ENCODE data around the gene NDP. TPM values are rescaled to one million over a fixed set of nuclear protein-coding genes. Genes with fewer than 3 reads are reported as not detected.

NDP gene, protein sequence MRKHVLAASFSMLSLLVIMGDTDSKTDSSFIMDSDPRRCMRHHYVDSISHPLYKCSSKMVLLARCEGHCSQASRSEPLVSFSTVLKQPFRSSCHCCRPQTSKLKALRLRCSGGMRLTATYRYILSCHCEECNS
- total RNA-seq, result not detected

- H3K4me3 Mint-ChIP-seq, result peak within 1 kb of the TSS; percentile 65
- no peaks in the 10 kb centered on the region for H3K9me3 Mint-ChIP-seq
- no peak for DNase-seq (ENCODE audit: low spot score)
These were observed at the start of gene NDP for GRCh38 chrX:43973249-43974099. TSS of gene NDP (minus strand) at chrX:43973390. CDS start at chrX:43958645, 14,745 bp downstream.

DNA sequence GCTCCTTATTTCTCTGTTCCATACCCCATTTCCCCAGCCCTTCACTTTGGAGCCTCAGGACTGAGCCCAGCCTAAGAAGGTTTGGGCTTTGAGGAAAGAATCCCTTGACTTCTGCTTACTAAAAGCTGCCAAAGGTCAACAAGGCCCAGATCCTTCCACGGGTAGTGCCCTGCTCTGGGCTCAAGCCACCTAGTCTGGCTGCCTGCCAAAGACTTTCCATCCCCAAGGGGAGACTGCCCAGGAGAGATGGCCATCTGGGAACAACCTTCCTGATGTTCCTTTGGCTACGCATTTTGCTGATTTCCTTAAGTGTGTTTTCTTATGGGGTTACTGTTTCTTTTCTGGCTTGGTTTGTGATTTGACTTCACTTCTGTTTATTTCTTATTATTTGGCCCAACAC lies 49.8 kb upstream of the NDP start:
- Mint-ChIP-seq H3K27ac (no peak overlapping the region), H3K4me1 (ENCODE audit: low read depth in 2 of 2) (peaks cover 17 to 24% of the 10 kb centered on the region in 2 donors), H3K27me3 (peaks cover 0 to 20% of the 10 kb centered on the region in 2 donors), H3K4me3 (no peak overlapping the region), H3K9me3 (no peaks in the 10 kb centered on the region), H3K36me3 (no peaks in the 10 kb centered on the region)
- no peak for DNase-seq (ENCODE audit: low spot score)
- no peak for ATAC-seq

More at GRCh38 chrX:43973249-43974099, at the start of gene NDP:
- Mint-ChIP-seq H3K36me3 (no peaks in the 10 kb centered on the region), H3K27me3 (peaks cover 19 to 44% of the 10 kb centered on the region in 2 donors), H3K27ac (no peak within 1 kb of the TSS), H3K4me1 (ENCODE audit: low read depth in 2 of 2) (peaks cover 5 to 8% of the 10 kb centered on the region in 2 donors)
- ATAC-seq, result no peak

DNA sequence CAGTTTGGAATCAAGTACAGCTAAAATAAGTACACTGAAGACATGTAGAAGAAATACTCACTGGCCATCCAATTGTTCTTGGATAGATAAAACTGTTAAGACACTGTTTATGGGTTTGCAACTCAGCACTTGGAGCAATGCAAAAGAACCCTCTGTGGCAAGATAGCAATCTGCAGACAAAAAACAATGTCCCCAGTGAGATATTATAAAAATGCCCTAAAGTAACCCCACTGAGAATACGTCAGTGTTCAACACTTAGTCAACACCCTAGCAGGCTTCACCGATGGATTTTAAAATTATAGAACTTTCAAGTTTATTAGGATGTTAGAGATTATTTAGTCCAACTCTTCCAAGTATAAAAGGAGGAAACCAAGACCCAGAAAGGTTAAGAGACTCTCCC lies 47.5 kb upstream of the NDP start:
- H3K27me3 Mint-ChIP-seq, result peaks cover 0 to 18% of the 10 kb centered on the region in 2 donors
- H3K9me3 Mint-ChIP-seq, result no peaks in the 10 kb centered on the region
- peaks cover 14 to 23% of the 10 kb centered on the region in 2 donors for H3K4me1 Mint-ChIP-seq (ENCODE audit: low read depth in 2 of 2)
- H3K27ac Mint-ChIP-seq, result no peak overlapping the region
- no peaks in the 10 kb centered on the region for H3K36me3 Mint-ChIP-seq
- no peak for ATAC-seq
- H3K4me3 Mint-ChIP-seq, result no peak overlapping the region
- no peak for DNase-seq (ENCODE audit: low spot score)

- Mint-ChIP-seq H3K9me3 (no peaks in the 10 kb centered on the region), H3K27me3 (peaks cover 0 to 20% of the 10 kb centered on the region in 2 donors)
- peak; percentile 71 to 84 for ATAC-seq
These were observed 46.7 kb upstream of the NDP start for GRCh38 chrX:44019911-44020310.

DNA sequence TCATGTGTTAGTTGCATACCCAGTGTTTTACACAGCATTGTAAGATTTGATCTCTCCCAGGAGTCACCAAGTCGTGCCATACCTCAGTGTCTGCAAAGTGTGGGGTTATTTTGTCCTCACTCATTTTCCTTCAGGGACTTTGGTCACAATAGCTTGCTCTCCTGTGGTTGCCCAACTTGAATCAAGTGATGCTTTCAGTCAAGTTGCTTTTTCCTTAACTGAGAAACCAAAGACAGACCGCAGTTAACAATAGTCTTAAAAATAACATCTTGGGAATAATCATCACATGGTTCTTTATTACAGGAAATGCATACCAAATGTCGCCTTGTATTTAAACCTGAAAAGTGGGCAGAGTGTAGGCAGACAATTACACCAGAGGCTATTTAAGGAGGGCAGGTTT lies 44.5 kb upstream of the NDP start:
- Mint-ChIP-seq H3K4me1 (ENCODE audit: low read depth in 2 of 2) (peaks cover 13 to 25% of the 10 kb centered on the region in 2 donors), H3K27ac (no peak overlapping the region), H3K9me3 (no peaks in the 10 kb centered on the region), H3K4me3 (no peak overlapping the region), H3K27me3 (peaks cover 0 to 18% of the 10 kb centered on the region in 2 donors), H3K36me3 (no peaks in the 10 kb centered on the region)
- no peak for ATAC-seq
- DNase-seq (ENCODE audit: low spot score), result no peak

More at GRCh38 chrX:44019911-44020310, 46.7 kb upstream of the NDP start:
- H3K27ac Mint-ChIP-seq, result no peak overlapping the region
- DNase-seq (ENCODE audit: low spot score), result no peak
- H3K36me3 Mint-ChIP-seq, result no peaks in the 10 kb centered on the region
- H3K4me1 Mint-ChIP-seq (ENCODE audit: low read depth in 2 of 2), result peaks cover 10 to 22% of the 10 kb centered on the region in 2 donors
- H3K4me3 Mint-ChIP-seq, result peak overlapping the region; percentile 38

- Mint-ChIP-seq H3K9me3 (no peaks in the 10 kb centered on the region), H3K4me1 (ENCODE audit: low read depth in 2 of 2) (peaks cover 19 to 29% of the 10 kb centered on the region in 2 donors), H3K4me3 (no peak overlapping the region), H3K27me3 (peaks cover 0 to 15% of the 10 kb centered on the region in 2 donors), H3K27ac (no peak overlapping the region), H3K36me3 (no peaks in the 10 kb centered on the region)
- no peak for DNase-seq (ENCODE audit: low spot score)
- ATAC-seq, result no peak
These were observed 43.7 kb upstream of the NDP start for GRCh38 chrX:44016906-44017305.

DNA sequence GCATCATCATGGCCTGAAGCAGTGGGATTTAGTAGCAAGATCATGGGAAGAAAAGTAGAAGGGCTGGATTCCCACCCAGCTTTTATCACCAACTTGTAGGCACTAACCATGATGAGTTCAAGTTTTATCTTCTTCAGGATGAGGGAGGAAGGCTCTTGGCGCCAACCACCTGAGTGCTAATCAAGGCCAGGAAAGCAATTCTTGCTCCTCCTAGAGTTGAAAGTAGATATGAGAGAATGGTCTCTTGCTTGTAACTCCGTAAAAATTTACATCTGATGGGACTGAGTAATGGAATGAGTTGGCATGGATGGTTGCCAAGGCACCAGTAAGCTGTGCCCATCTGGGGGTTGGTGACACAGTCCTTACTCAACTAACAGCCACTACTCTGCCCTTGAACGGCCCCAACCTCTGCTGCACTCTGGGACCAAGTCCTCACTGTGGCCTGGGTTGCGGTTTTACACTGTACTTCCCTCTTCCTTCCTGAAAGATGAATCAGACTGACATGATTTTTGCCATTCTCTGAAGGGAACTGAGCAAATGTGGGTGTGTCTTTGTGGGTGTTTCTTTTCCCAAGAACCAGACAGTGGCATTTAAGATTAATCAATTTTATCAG lies 39.4 kb upstream of the NDP start:
- ATAC-seq (peak; percentile 99 to 100), DNase-seq (ENCODE audit: low spot score) (peak; percentile 82)
- peaks cover 20 to 36% of the 10 kb centered on the region in 2 donors for H3K4me1 Mint-ChIP-seq (ENCODE audit: low read depth in 2 of 2)
- peak overlapping the region; percentile 59 for H3K4me3 Mint-ChIP-seq
- peaks cover 0 to 25% of the 10 kb centered on the region in 2 donors for H3K27me3 Mint-ChIP-seq
- H3K27ac Mint-ChIP-seq, result peak overlapping the region in 1 of 2 donors; percentile 59
- H3K36me3 Mint-ChIP-seq, result no peaks in the 10 kb centered on the region
- no peaks in the 10 kb centered on the region for H3K9me3 Mint-ChIP-seq

- H3K27me3 Mint-ChIP-seq, result peaks cover 0 to 25% of the 10 kb centered on the region in 2 donors
- H3K27ac Mint-ChIP-seq, result peak overlapping the region in 1 of 2 donors; percentile 26
- H3K4me1 Mint-ChIP-seq (ENCODE audit: low read depth in 2 of 2), result peaks cover 20 to 36% of the 10 kb centered on the region in 2 donors
- H3K36me3 Mint-ChIP-seq, result no peaks in the 10 kb centered on the region
- no peak overlapping the region for H3K4me3 Mint-ChIP-seq
- ATAC-seq, result no peak
- H3K9me3 Mint-ChIP-seq, result no peaks in the 10 kb centered on the region
- DNase-seq (ENCODE audit: low spot score), result no peak
These were observed 38.3 kb upstream of the NDP start for GRCh38 chrX:44011506-44011905.

GRCh38 chrX:44010626-44011025 lies 37.4 kb upstream of the NDP start:
- Mint-ChIP-seq H3K4me1 (ENCODE audit: low read depth in 2 of 2) (peaks cover 20 to 36% of the 10 kb centered on the region in 2 donors), H3K9me3 (no peaks in the 10 kb centered on the region), H3K4me3 (no peak overlapping the region), H3K27me3 (peaks cover 0 to 25% of the 10 kb centered on the region in 2 donors), H3K36me3 (no peaks in the 10 kb centered on the region), H3K27ac (no peak overlapping the region)
- DNase-seq (ENCODE audit: low spot score) (no peak), ATAC-seq (no peak)

DNA sequence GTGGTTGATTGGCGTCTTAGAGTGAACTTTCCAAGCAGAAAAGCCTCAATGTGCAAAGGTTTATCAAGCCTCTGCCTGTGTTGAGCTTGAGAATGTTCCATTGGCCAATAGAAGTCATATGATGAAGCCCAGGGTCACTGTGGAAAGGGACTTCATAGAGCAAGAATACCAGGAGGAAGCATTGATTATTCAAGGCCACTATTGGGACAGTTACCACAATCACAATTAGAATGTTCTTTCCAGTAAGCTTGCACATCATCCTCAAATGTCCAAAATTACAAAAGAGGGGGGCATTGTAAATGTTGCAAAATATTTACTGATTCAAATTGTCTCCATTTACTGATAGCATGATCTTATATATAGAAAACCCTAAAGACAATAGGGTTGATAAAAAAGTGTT lies 32.9 kb upstream of the NDP start:
- H3K27me3 Mint-ChIP-seq, result peaks cover 0 to 18% of the 10 kb centered on the region in 2 donors
- no peak for ATAC-seq

DNA sequence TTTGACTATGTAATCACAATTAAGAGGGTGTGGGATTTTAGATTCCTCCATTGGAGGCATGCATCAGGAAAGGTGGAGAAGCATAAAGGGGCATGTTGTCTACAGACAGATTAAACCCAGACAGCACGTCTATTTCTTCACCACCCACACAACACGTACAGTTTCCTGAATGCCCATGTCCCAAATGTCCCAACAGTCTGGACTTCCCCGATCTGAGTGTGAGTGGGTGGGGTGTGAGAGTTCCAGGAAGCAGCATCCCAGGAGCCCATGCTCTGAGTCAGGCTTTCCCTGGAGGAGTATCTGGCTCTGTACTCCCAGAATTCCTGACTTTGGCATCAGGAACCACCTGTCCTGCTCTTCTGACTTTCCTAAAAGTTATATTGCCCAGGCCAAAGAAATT lies 30.8 kb upstream of the NDP start:
- ATAC-seq (peak in 1 of 2 donors; percentile 65), DNase-seq (ENCODE audit: low spot score) (no peak)
- no peaks in the 10 kb centered on the region for H3K9me3 Mint-ChIP-seq
- no peaks in the 10 kb centered on the region for H3K36me3 Mint-ChIP-seq
- peaks cover 4 to 5% of the 10 kb centered on the region in 2 donors for H3K4me1 Mint-ChIP-seq (ENCODE audit: low read depth in 2 of 2)
- no peak overlapping the region for H3K4me3 Mint-ChIP-seq
- peak overlapping the region in 1 of 2 donors; percentile 12 for H3K27ac Mint-ChIP-seq
- H3K27me3 Mint-ChIP-seq, result peaks cover 0 to 27% of the 10 kb centered on the region in 2 donors

More for the DNA sequence above, 32.9 kb upstream of the NDP start:
- peaks cover 5% of the 10 kb centered on the region in 2 donors for H3K4me1 Mint-ChIP-seq (ENCODE audit: low read depth in 2 of 2)
- H3K9me3 Mint-ChIP-seq, result no peaks in the 10 kb centered on the region
- DNase-seq (ENCODE audit: low spot score), result no peak
- no peaks in the 10 kb centered on the region for H3K36me3 Mint-ChIP-seq
- no peak overlapping the region for H3K4me3 Mint-ChIP-seq
- no peak overlapping the region for H3K27ac Mint-ChIP-seq

GRCh38 chrX:44002567-44002966 lies 29.4 kb upstream of the NDP start:
- no peaks in the 10 kb centered on the region for H3K36me3 Mint-ChIP-seq
- ATAC-seq (no peak), DNase-seq (ENCODE audit: low spot score) (no peak)
- peaks cover 0 to 20% of the 10 kb centered on the region in 2 donors for H3K27me3 Mint-ChIP-seq
- no peaks in the 10 kb centered on the region for H3K9me3 Mint-ChIP-seq
- H3K4me1 Mint-ChIP-seq (ENCODE audit: low read depth in 2 of 2), result peaks cover 0 to 5% of the 10 kb centered on the region in 2 donors
- no peak overlapping the region for H3K4me3 Mint-ChIP-seq
- H3K27ac Mint-ChIP-seq, result no peak overlapping the region

GRCh38 chrX:43998374-43998773 lies 25.2 kb upstream of the NDP start:
- H3K4me1 Mint-ChIP-seq (ENCODE audit: low read depth in 2 of 2), result no peaks in the 10 kb centered on the region
- no peaks in the 10 kb centered on the region for H3K9me3 Mint-ChIP-seq
- DNase-seq (ENCODE audit: low spot score) (no peak), ATAC-seq (no peak)
- peaks cover 0 to 17% of the 10 kb centered on the region in 2 donors for H3K27me3 Mint-ChIP-seq
- H3K4me3 Mint-ChIP-seq, result no peak overlapping the region
- no peak overlapping the region for H3K27ac Mint-ChIP-seq
- no peaks in the 10 kb centered on the region for H3K36me3 Mint-ChIP-seq

DNA sequence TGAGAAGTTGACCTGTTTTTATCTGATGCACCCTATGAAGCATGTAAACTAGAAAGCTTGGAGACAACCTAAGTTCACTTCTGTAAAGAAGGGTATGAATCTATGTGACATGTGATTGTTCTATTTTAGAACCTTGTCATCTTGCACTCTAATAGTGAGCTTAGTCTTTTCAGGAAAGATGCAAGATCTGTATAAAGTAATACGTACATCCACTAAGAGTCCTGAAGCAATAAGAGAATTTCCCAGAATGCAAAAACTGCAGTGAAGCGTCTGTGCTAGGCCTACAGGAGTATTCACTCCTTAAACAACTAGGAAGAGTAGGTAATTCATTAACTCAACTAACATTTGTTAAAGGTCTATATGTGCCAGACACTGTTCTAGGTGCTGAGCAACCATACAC lies 23.3 kb upstream of the NDP start:
- H3K4me3 Mint-ChIP-seq, result no peak overlapping the region
- H3K27ac Mint-ChIP-seq, result no peak overlapping the region
- DNase-seq (ENCODE audit: low spot score) (no peak), ATAC-seq (no peak)
- H3K4me1 Mint-ChIP-seq (ENCODE audit: low read depth in 2 of 2), result no peaks in the 10 kb centered on the region
- H3K27me3 Mint-ChIP-seq, result peaks cover 0 to 15% of the 10 kb centered on the region in 2 donors
- no peaks in the 10 kb centered on the region for H3K36me3 Mint-ChIP-seq
- no peaks in the 10 kb centered on the region for H3K9me3 Mint-ChIP-seq
